Stimulated activated CD4-positive, alpha-beta T cell treated with anti-CD3 and anti-CD28 coated beads, Interleukin-12 subunit alpha, Interleukin-12 subunit beta, amount 100 ng/mL, for 24 hours (primary cell): ENCODE data around the gene TBX4.
"Not testable (repeated sequence)": the region's sequence is repeated elsewhere in the genome, so short reads cannot be mapped to it uniquely, and the experiment has no call there.

Experiments
- DNase-seq, 2 experiments: peaks; one replicate each; pipeline ENCODE4 v3.0.0-alpha.2; 2020; ENCODE audit warnings: low read depth in 2 of 2

The TBX4 gene

GRCh38 chr17:61498042-61498994 lies 46.1 kb downstream of the TBX4 start:
- DNase-seq, result no peak

GRCh38 chr17:61499632-61500031 lies 47.4 kb downstream of the TBX4 start:
- DNase-seq, result no peak

GRCh38 chr17:61500287-61500686 lies 48.1 kb downstream of the TBX4 start:
- DNase-seq, result no peak

GRCh38 chr17:61502292-61502691 lies 50.1 kb downstream of the TBX4 start:
- no peak for DNase-seq

GRCh38 chr17:61503961-61504360 lies 51.7 kb downstream of the TBX4 start:
- DNase-seq, result no peak

GRCh38 chr17:61504697-61505096 lies 52.5 kb downstream of the TBX4 start:
- DNase-seq, result no peak

GRCh38 chr17:61505846-61506627 lies 53.8 kb downstream of the TBX4 start:
- no peak for DNase-seq

- DNase-seq, result no peak
Observed at GRCh38 chr17:61507383-61508066, 55.3 kb downstream of the TBX4 start.

GRCh38 chr17:61508912-61509311 lies 56.7 kb downstream of the TBX4 start:
- DNase-seq, result no peak

GRCh38 chr17:61509454-61509853 lies 57.2 kb downstream of the TBX4 start:
- DNase-seq, result not testable (repeated sequence)

GRCh38 chr17:61510237-61510636 lies 58.0 kb downstream of the TBX4 start:
- no peak for DNase-seq

- DNase-seq, result no peak
Observed at GRCh38 chr17:61510991-61511390, 58.8 kb downstream of the TBX4 start.

GRCh38 chr17:61511480-61512182 lies 59.4 kb downstream of the TBX4 start:
- no peak for DNase-seq

GRCh38 chr17:61514491-61514890 lies 62.3 kb downstream of the TBX4 start:
- DNase-seq, result no peak

- DNase-seq, result no peak
Observed at GRCh38 chr17:61517265-61517664, 65.0 kb downstream of the TBX4 start.

- no peak for DNase-seq
Observed at GRCh38 chr17:61517843-61518606, 65.8 kb downstream of the TBX4 start.

- no peak for DNase-seq
Observed at GRCh38 chr17:61519139-61519538, 66.9 kb downstream of the TBX4 start.

GRCh38 chr17:61519754-61520440 lies 67.7 kb downstream of the TBX4 start:
- DNase-seq, result no peak

- DNase-seq, result no peak
Observed at GRCh38 chr17:61520897-61521296, 68.7 kb downstream of the TBX4 start.

GRCh38 chr17:61522088-61522487 lies 69.9 kb downstream of the TBX4 start:
- no peak for DNase-seq
